HCT116 (cell line): ENCODE data around the gene EIF1AY. TPM values are rescaled to one million over a fixed set of nuclear protein-coding genes. Genes with fewer than 3 reads are reported as not detected.

Source experiments
- ATAC-seq: fragments of 200-7000 bp; cut with Tn5 transposase; 2 replicates; pipeline ENCODE4 v1.9.1; 2020; ENCODE audit warnings: mild to moderate bottlenecking, moderate library complexity
- BruUV-seq: library from RNA; stranded (reverse); fragments of 400-500 nt; replicated peaks from 2 replicates; lab custom pipeline; 2021; lab: Mats Ljungman, UMichigan
- CTCF ChIA-PET: fragments of 300-600 bp; sonication (Branson Sonifier 250); formaldehyde crosslinking; loops from one replicate; lab custom pipeline; 2021; ENCODE audit warnings: antibody characterized with exemption; lab: Charles Lee
- POLR2A ChIA-PET: fragments of 300-600, 350-600 bp; sonication (Branson Sonifier 250); formaldehyde crosslinking; loops from one replicate; lab custom pipeline; 2021; ENCODE audit warnings: antibody characterized with exemption; lab: Charles Lee
- RAD21 ChIA-PET, 2 experiments: fragments of 300-600 bp; sonication (Branson Sonifier 250); formaldehyde crosslinking; loops; one replicate each; lab custom pipeline; 2023; ENCODE audit warnings: low total read pairs in 2 of 2; ENCODE audit not compliant: uncharacterized antibody in 2 of 2, unreplicated experiment in 2 of 2, low non-redundant PET in 1 of 2; lab: Charles Lee
- DNase-seq: peaks from one replicate; pipeline ENCODE4 v3.0.0-alpha.2; 2010; ENCODE audit warnings: low read depth, low spot score
- H2AFZ ChIP-seq: fragments of 200-600 bp; shearing (Covaris generic), sonication (generic); 2 replicates; pipeline ENCODE4 v1.6.1; 2017; ENCODE audit warnings: low read depth, mixed run types, mixed read lengths, antibody characterized with exemption, low read length; ENCODE audit not compliant: poor library complexity, severe bottlenecking
- H3K27ac ChIP-seq: 2 replicates; pipeline ENCODE4 v1.5.1; 2012; ENCODE audit warnings: low read depth, low read length
- H3K27me3 ChIP-seq: fragments of 200-600 bp; sonication (generic); 2 replicates; pipeline ENCODE4 v1.6.1; 2016; ENCODE audit warnings: mixed run types, low read length, mixed read lengths; ENCODE audit not compliant: insufficient read depth
- H3K36me3 ChIP-seq, 2 experiments: fragments of 200-500 bp in 1 of 2; fragments of 200-600 bp in 1 of 2; sonication (Bioruptor generic) in 1 of 2; sonication (generic) in 1 of 2; 2 replicates each; pipeline versions ENCODE4 v1.5.1 to v1.6.1; 2014 to 2016; ENCODE audit warnings: low read length in 2 of 2, inconsistent platforms in 1 of 2, mixed read lengths in 1 of 2, mixed run types in 1 of 2; ENCODE audit not compliant: insufficient read depth in 2 of 2, control insufficient read depth in 1 of 2
- H3K4me1 ChIP-seq, 2 experiments: fragments of 200-600 bp in 1 of 2; sonication (generic) in 1 of 2; 2 replicates each; pipeline versions ENCODE4 v1.5.1 to v1.6.1; 2012 to 2017; ENCODE audit warnings: low read length in 2 of 2, inconsistent platforms in 1 of 2, mild to moderate bottlenecking in 1 of 2, mixed read lengths in 1 of 2, mixed run types in 1 of 2, moderate library complexity in 1 of 2; ENCODE audit not compliant: insufficient read depth in 2 of 2, control insufficient read depth in 1 of 2
- H3K4me2 ChIP-seq: fragments of 200-600 bp; sonication (generic); 2 replicates; pipeline ENCODE4 v1.6.1; 2017; ENCODE audit warnings: mixed run types, low read length, mixed read lengths
- H3K4me3 ChIP-seq, 2 experiments: fragments of 200-600 bp in 1 of 2; sonication (generic) in 1 of 2; replicated peaks in 1 of 2; 2 replicates each; pipeline ENCODE4 v1.5.1; 2011 to 2016; ENCODE audit warnings: low read length in 2 of 2, control low read depth in 1 of 2, low read depth in 1 of 2, mild to moderate bottlenecking in 1 of 2, mixed read lengths in 1 of 2, mixed run types in 1 of 2
- H3K79me2 ChIP-seq: fragments of 200-600 bp; sonication (generic); 2 replicates; pipeline ENCODE4 v1.6.1; 2017; ENCODE audit warnings: mild to moderate bottlenecking, mixed run types, low read length, moderate library complexity, mixed read lengths; ENCODE audit not compliant: insufficient read depth
- H3K9ac ChIP-seq: fragments of 200-600 bp; sonication (generic); 2 replicates; pipeline ENCODE4 v1.6.1; 2016; ENCODE audit warnings: low read length, mixed read lengths
- H3K9me2 ChIP-seq: fragments of 200-600 bp; sonication (generic), shearing (Covaris generic); 2 replicates; pipeline ENCODE4 v1.6.1; 2017; ENCODE audit warnings: mixed run types, mild to moderate bottlenecking, moderate library complexity; ENCODE audit not compliant: insufficient read depth
- H3K9me3 ChIP-seq, 2 experiments: fragments of 200-500 bp in 1 of 2; fragments of 200-600 bp in 1 of 2; sonication (Bioruptor generic) in 1 of 2; sonication (generic) in 1 of 2; 2 replicates each; pipeline ENCODE4 v1.6.1; 2014 to 2017; ENCODE audit warnings: low read length in 2 of 2, mixed read lengths in 2 of 2, inconsistent platforms in 1 of 2, low read depth in 1 of 2, mild to moderate bottlenecking in 1 of 2, mixed run types in 1 of 2, moderate library complexity in 1 of 2; ENCODE audit not compliant: control insufficient read depth in 1 of 2, insufficient read depth in 1 of 2
- H4K20me1 ChIP-seq: fragments of 200-600 bp; sonication (generic), shearing (Covaris generic); 2 replicates; pipeline ENCODE4 v1.6.1; 2017; ENCODE audit warnings: mixed run types, mild to moderate bottlenecking, moderate library complexity; ENCODE audit not compliant: insufficient read depth
- CEBPB ChIP-seq: IDR thresholded peaks from 2 replicates; pipeline ENCODE4 v1.6.1; 2012; ENCODE audit warnings: low read depth
- CTCF ChIP-seq, 3 experiments: fragments of 200-600 bp in 1 of 3; sonication (generic) in 1 of 3; IDR thresholded peaks in 2 of 3; conservative IDR thresholded peaks in 1 of 3; 2 replicates each; pipeline ENCODE4 v1.5.1; 2012 to 2017; ENCODE audit warnings: low read depth in 2 of 3, low read length in 2 of 3, antibody characterized with exemption in 1 of 3, borderline replicate concordance in 1 of 3, control low read depth in 1 of 3, mild to moderate bottlenecking in 1 of 3, mixed read lengths in 1 of 3, mixed run types in 1 of 3, moderate library complexity in 1 of 3; ENCODE audit not compliant: insufficient read depth in 1 of 3
- EZH2 ChIP-seq: fragments of 200-600 bp; sonication (generic); IDR thresholded peaks from 2 replicates; pipeline ENCODE4 v1.6.1; 2017; ENCODE audit warnings: antibody characterized with exemption, mixed run types
- EZH2phosphoT487 ChIP-seq: fragments of 200-600 bp; IDR thresholded peaks from 2 replicates; pipeline ENCODE4 v1.6.1; 2018; ENCODE audit warnings: antibody characterized with exemption, borderline replicate concordance
- FOSL1 ChIP-seq: IDR thresholded peaks from 2 replicates; pipeline ENCODE4 v1.6.1; 2012; ENCODE audit warnings: low read depth
- POLR2A ChIP-seq: IDR thresholded peaks from 2 replicates; pipeline ENCODE4 v1.7.0; 2011; ENCODE audit warnings: borderline replicate concordance; ENCODE audit not compliant: insufficient read depth, insufficient read length; ENCODE audit errors: extremely low read depth
- POLR2AphosphoS5 ChIP-seq: IDR thresholded peaks from 2 replicates; pipeline ENCODE4 v1.6.1; 2011; ENCODE audit warnings: mild to moderate bottlenecking, low read depth, low read length, moderate library complexity
- SIN3A ChIP-seq: IDR thresholded peaks from 2 replicates; pipeline ENCODE4 v1.6.1; 2012; ENCODE audit warnings: low read depth
- intact Hi-C: fragments of 100-400 bp; cut with micrococcal nuclease; formaldehyde crosslinking; loops from 2 replicates; pipeline ENCODE4 v1.10.0; 2022
- total RNA-seq: library from RNA; stranded (reverse); gene quantifications from one replicate; pipeline ENCODE4 v1.2.1, GENCODE V29; 2021; ENCODE audit not compliant: unreplicated experiment

Gene EIF1AY
- total RNA-seq, 1 experiment from 2014 or later, result 16.9 TPM

DNA sequence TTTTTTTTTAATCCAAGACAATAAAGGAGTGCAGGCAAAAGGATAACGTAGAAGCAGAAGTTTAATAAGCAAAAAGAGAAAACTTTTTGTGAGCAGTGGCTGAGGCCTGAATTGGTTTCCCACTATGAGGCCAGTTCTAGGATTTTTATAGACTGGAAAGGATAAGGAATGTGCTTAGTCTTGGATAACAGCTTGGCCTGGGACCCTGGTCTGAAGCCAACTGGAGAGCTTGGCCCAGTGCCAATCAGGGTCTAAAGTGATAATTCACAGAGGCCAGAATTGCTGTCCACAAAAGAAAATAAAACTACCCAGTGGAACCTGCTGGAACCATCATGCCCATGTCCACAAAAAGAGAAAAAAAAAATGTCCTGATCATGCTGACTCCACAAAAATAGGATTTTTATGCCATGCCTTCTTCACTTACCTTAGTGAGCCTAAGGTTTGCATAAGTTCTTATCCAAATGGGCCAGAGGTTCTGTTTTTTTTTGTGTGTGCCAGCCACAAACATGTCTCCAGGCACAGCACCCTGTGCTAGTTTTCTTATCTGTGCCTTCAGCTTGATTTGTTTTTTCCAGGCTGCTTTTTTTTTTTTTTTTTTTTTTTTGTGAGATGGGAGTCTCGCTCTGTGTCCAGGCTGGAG, 15.6 kb upstream of the EIF1AY start:
- BruUV-seq, result no TSS peak
- intact Hi-C loops, result no loop called here
- Histone ChIP-seq H3K27me3 (no peaks in the 10 kb centered on the region), H3K79me2 (no peaks in the 10 kb centered on the region), H3K9ac (no peak overlapping the region), H3K27ac (no peak overlapping the region), H2AFZ (no peak overlapping the region), H3K4me3 (no peak overlapping the region), H4K20me1 (no peaks in the 10 kb centered on the region), H3K36me3 (no peaks in the 10 kb centered on the region), H3K9me2 (no peaks in the 10 kb centered on the region), H3K4me1 (no peaks in the 10 kb centered on the region), H3K4me2 (no peak overlapping the region), H3K9me3 (no peaks in the 10 kb centered on the region)
- ChIA-PET CTCF (no interaction called here), RAD21 (no interaction called here), POLR2A (no interaction called here)
- DNase-seq, result no peak
- ATAC-seq, result no peak
- no peak for TF ChIP-seq POLR2A
- no peak for TF ChIP-seq EZH2phosphoT487
- no peak for TF ChIP-seq FOSL1
- no peak for TF ChIP-seq EZH2

GRCh38 chrY:20571306-20571705, 4.3 kb upstream of the EIF1AY start:
- no peaks in the 10 kb centered on the region for H3K36me3 ChIP-seq
- no peak overlapping the region for H3K4me3 ChIP-seq
- H3K27ac ChIP-seq, result no peak overlapping the region
- DNase-seq, result no peak
- no peaks in the 10 kb centered on the region for H3K4me1 ChIP-seq
- CTCF ChIA-PET, result no interaction called here
- POLR2A ChIA-PET, result no interaction called here
- H3K9ac ChIP-seq, result no peak overlapping the region
- H3K79me2 ChIP-seq, result peaks cover 4% of the 10 kb centered on the region; the same call in 1 of the 2 replicates
- no peaks in the 10 kb centered on the region for H4K20me1 ChIP-seq
- TF ChIP-seq CEBPB (no peak), CTCF (IDR thresholded peaks at IDR 0.05 in 2 of 3, conservative IDR thresholded peaks at IDR 0.05 in 1 of 3; ENCODE audit: borderline replicate concordance in 1 of 3, insufficient read depth in 1 of 3, low read depth in 2 of 3, low read length in 2 of 3) (no peak), SIN3A (no peak), POLR2AphosphoS5 (no peak)
- BruUV-seq, result no TSS peak
- H2AFZ ChIP-seq, result no peak overlapping the region
- no peaks in the 10 kb centered on the region for H3K9me2 ChIP-seq
- RAD21 ChIA-PET, result no interaction called here
- H3K4me2 ChIP-seq, result no peak overlapping the region
- no peaks in the 10 kb centered on the region for H3K9me3 ChIP-seq
- intact Hi-C loops, result no loop called here
- ATAC-seq, result no peak
- no peaks in the 10 kb centered on the region for H3K27me3 ChIP-seq
